ENCODE results near the gene TLR10.
"Not testable (repeated sequence)": the region's sequence is repeated elsewhere in the genome, so short reads cannot be mapped to it uniquely, and the experiment has no call there.

Gene TLR10

DNA sequence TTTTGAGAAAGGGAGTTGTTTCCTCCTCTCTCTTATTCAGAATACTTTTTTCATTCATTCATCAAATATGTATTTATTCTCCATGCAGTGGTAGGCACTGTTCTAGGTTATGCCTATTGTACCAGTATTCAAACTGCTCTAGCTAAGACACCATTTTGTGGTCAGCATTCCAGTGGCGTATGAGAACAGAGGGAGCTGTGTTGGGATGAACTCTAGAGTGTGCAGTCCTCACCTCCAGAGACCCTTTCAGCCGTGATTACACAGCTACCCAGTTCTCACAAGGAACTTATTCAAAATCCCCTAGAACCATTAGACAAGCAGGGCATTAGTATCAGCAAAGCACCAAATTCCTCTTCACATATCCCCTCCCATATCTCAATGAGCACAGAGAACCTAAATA, 17.6 kb upstream of the TLR10 start:
- no peak for DNase-seq

DNA sequence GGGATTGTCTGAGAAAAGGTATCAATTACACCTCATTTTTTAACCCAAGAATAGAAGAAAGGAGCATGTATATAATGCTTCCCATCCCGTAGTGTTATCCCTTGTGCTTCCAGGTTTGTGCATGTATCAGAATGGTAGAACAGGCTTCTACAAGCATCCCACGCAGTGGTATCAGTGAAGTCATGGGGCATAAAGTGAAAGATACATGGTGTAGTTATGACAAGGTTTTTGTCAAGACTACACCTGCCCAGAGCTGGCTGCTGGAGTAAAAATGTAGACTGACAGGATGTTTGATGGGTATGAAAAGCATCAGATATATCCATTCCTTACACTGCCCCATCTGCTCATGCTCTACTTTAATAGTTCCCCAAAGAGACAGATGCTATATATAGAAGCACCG, 12.3 kb upstream of the TLR10 start:
- no peak for DNase-seq

DNA sequence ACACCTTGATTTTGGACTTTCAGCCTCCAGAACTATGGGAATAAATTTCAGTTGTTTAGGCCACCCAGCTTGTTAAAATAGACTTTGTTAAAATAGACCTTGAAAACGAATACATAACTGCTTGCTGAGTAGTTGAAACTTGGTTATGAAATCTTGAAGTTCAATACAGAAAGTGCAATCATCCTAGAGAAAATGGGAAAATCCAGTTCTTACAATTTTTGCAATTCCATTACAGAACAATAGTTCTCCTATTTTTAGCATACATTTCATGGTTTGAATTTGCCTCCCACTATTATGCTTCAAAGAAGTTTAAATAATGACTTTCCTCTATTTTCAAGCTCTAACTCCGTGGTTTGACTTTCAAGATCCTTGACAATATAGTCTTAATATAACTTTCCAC, 11.3 kb upstream of the TLR10 start:
- DNase-seq = no peak

DNA sequence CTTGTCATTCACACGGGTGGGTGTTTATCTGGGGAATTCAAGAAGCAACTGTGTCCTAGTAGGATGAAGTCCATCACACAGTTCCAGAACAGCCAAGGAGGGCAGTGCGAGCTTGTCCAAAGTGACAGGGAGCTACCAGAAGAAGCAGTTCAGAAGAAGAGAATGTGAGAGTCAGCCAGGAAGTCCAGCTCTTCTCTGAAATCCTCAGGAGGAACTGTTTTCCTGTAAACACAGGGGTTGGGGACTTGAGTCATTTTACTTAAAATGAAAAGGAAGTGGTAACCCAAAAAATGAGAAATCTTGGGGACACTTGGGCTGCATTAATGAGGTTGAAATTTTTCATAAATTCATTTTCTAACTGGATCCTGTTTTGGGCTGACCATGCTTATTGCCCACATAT, 8.2 kb upstream of the TLR10 start:
- DNase-seq = no peak

DNA sequence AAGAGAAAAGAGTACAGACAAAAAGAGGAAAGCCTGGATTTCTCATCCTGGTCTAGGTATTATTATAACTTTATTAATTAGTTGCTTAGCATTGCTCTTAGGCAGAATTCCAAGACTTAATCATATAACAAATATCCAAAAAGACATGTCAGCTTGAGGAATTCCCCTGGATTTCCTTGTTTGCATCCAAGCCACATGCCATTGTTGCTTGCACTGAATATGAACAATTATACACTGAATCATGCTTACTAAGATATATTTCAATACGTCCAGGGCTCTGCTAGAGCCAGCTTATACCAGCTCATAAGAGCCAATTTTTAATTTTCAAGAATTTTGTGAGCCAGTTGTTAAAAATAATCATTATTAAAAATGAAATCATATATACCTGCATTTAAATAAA, 5.5 kb upstream of the TLR10 start:
- no peak for DNase-seq

- no peak for DNase-seq
Observed at GRCh38 chr4:38787693-38788092, 4.9 kb upstream of the TLR10 start.

DNA sequence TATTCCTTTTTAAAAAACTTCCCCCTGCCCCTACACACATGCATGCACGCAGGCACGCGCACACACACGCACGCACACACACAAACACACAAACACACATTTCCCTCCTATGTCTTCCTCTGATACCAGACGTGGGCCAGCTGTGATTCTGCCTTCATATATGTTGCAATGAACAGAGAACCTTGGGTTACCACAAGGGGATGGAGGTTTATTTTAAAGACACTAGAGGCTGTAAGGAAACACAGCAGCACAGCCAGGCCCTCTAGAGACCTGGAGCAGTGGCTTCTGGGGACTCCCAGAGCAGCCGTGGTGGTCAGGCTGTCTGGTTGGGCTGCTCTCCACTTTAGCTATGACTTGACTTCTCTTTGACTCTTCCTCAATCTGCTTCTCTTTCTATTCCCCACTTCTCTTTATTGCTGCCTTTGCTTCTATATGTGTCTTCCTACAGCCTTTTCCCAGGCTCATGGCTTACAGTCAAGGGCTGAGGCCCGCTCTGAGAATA, 3.2 kb upstream of the TLR10 start:
- DNase-seq = peak; percentile 15

- no peak for DNase-seq
Observed at GRCh38 chr4:38785041-38785790, 2.4 kb upstream of the TLR10 start.

DNA sequence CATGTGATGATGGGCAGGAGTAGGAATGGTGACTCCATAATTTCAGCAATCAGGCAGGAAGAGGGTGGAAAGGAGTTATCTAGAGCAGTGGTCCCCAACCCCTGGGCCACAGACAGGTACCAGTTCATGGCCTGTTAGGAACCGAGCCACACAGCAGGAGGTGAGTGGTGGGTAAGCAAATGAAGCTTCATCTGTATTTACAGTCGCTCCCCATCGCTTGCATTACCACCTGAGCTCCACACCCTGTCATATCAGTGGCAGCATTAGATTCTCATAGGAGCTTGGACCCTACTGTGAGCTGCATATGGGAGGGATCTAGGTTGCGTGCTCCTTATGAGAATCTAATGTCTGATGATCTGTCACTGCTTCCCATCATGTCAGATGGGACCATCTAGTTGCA, 1.4 kb upstream of the TLR10 start:
- DNase-seq = no peak

GRCh38 chr4:38783109-38783460, 295 bp upstream of the TLR10 start:
- DNase-seq = no peak

GRCh38 chr4:38781854-38782261, 932 bp downstream of the TLR10 start:
- DNase-seq = no peak

DNA sequence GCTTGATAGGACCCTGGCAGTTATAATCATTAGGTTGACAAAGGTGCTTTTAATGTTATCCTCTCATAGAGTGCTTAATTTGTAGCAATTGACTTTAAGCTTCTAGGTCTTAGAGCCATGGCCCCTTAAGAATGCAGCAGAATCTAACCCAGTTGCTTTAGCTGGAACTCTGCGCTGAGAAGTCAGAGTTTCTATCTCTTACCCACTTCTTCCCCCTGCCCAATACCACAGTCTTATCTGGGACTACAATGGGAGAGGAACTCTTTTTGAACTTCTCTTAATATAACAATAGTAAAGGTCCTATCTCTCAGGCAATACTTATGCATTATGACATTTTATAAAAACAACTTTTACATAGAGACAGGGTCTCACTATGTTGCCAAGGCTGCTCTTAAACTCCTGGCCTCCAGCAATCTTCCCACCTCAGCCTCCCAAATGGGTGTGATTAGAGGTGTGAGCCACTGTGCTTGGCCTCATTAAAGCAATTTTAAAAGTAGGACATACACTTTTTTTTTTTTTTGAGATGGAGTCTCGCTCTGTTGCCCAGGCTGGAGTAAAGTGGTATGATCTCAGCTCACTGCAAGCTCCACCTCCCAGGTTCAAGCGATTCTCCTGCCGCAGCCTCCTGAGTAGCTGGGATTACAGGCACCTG, 1.8 kb downstream of the TLR10 start:
- DNase-seq = no peak

DNA sequence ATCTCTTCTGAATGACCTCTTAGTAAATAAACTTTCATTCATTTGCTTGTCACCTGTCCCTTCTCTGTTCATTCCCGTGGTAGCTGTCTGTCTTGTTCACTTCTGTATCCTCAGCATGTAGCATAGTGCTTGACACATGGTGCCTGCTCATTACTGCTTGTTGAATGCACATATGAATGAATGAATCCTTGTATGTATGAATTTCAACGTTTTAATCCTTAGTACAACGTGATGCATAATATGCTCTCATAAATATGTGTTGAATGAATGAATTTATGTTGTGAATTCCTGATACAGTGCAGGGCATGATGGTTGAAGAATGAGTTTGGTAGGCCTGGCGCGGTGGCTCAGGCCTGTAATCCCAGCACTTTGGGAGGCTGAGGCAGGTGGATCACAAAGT, 3.0 kb downstream of the TLR10 start:
- no peak for DNase-seq

DNA sequence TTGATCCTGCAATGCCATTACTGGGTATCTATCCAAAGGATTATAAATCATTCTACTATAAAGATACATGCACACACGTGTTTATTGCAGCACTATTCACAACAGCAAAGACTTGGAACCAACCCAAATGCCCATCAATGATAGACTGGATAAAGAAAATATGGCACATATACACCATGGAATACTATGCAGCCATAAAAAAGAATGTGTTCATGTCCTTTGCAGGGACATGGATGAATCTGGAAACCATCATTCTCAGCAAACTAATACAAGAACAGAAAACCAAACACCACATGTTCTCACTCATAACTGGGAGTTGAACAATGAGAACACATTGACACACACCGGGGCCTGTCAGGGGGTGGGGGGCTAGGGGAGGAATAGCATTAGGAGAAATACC, 4.9 kb downstream of the TLR10 start:
- not testable (repeated sequence) for DNase-seq

- no peak for DNase-seq
Observed at GRCh38 chr4:38775326-38775725, 7.5 kb downstream of the TLR10 start.

GRCh38 chr4:38774181-38774955, 8.4 kb downstream of the TLR10 start:
- no peak for DNase-seq

GRCh38 chr4:38770281-38770680, 12.5 kb downstream of the TLR10 start:
- DNase-seq = not testable (repeated sequence)

GRCh38 chr4:38769857-38770256, 12.9 kb downstream of the TLR10 start:
- DNase-seq = no peak

DNA sequence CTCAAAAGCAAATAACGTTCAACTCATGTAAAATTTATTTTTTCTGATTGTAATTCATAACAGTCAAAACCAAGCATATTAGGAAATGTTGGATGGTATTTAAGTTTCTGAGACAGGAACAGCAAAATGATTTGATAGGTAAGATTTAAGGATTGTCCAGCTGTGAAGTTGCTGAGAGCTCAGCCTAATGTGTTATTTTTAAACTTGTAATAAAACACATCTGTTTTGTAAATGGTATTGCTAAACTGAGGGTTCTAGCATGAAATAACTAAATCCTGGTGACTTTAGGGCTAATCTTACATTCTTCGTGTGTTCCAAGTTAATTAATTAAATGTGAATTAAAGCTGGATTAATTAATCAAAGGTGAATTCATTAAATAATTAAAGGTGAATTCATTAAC, 13.3 kb downstream of the TLR10 start:
- DNase-seq = no peak

- DNase-seq = no peak
Observed at GRCh38 chr4:38768968-38769394, 13.8 kb downstream of the TLR10 start.

DNA sequence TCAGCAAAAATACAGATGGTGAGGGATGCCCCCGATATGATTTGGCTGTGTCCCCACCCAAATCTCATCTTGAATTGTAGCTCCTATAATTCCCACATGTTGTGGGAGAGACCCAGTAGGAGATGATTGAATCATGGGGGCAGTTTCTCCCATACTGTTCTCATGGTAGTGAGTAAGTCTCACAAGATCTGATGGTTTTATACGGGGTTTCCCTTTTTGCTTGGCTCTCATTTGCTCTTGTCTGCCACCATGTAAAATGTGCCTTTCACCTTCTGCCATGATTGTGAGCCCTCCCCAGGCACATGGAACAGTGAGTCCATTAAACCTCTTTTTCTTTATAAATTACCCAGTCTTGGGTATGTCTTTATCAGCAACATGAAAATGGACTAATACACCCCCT, 15.8 kb downstream of the TLR10 start:
- not testable (repeated sequence) for DNase-seq

DNA sequence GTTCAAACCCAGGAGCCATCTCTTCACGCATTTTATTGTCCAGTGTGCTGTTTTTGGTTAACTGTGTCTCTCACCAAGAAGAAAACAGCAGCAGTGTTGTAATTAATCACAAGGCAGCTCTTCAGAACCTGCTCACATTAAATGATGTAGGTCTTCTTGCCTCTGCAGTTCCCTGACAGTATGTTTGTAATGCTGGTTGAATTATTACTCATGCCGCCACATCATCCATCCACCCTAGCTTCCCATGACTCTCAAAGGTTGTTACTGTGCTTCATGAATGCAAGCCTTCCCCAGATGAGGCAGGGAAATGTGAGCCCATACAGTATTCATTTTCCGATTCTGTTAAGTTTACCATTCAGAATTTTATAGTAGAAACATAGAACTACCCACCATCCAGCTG, 17.4 kb downstream of the TLR10 start:
- no peak for DNase-seq

DNA sequence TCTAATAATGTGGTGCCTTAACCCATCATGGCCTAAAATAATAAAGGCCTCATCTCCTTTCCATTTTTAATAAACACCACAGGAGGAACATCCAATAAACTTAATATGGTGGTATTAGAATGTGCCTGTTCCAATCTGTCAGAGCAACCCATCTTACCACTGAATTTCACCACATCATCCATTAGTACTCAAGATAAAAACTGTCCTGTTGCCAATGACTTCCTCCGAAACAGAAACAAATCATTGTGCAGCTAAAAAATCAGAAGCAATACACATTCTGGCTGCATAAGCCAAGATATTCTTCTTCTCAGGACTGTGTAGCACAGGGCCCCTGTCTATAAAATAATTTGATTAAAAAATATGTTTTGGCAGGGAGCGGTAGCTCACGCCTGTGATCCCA, 18.5 kb downstream of the TLR10 start:
- DNase-seq = no peak

DNA sequence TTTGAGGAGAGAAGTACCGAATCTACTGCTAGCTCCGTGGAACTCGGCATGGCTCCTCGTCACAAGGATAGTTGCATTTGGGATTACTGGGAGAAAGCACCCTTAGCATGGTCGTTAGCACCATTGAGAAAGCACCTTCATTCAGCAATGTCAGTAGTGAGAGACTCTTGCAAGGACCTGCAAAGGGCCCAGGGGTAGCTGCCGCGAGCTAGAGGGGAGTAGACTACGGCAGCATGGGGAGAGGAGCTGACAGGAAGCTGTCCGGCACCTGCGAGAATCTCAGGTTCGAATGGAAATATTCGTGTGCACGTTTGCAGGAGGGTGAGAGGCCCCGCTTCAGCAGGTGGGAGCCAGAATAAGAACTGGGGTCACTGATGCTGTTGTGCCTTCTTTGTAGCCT, 20.2 kb downstream of the TLR10 start:
- DNase-seq = no peak
